BJ (cell line): ENCODE data around the gene NECAP2. TPM values are rescaled to one million over a fixed set of nuclear protein-coding genes. Genes with fewer than 3 reads are reported as not detected.

Experiments used
- CTCF ChIA-PET: fragments of 350-600 bp; formaldehyde crosslinking; extraction: SDS; loops from one replicate; lab custom pipeline; 2021; ENCODE audit warnings: antibody characterized with exemption, inconsistent platforms; lab: Yijun Ruan, JAX
- POLR2A ChIA-PET: fragments of 300-600 bp; sonication (Branson Sonifier 250); formaldehyde crosslinking; extraction: SDS; loops from one replicate; lab custom pipeline; 2021; ENCODE audit warnings: antibody characterized with exemption; lab: Charles Lee
- DNase-seq: peaks from one replicate; pipeline ENCODE4 v3.0.0-alpha.2; 2011; ENCODE audit warnings: low read depth
- H3K27me3 ChIP-seq: 2 replicates; pipeline ENCODE4 v1.6.0; 2011; ENCODE audit warnings: low read length; ENCODE audit not compliant: control insufficient read depth, insufficient read depth
- H3K36me3 ChIP-seq: 2 replicates; pipeline ENCODE4 v1.5.1; 2011; ENCODE audit warnings: low read length; ENCODE audit not compliant: control insufficient read depth, insufficient read depth
- H3K4me3 ChIP-seq: 2 replicates; pipeline ENCODE4 v1.5.1; 2011; ENCODE audit warnings: low read depth, mild to moderate bottlenecking, control low read depth, low read length
- CTCF ChIP-seq: IDR thresholded peaks from 2 replicates; pipeline ENCODE4 v1.5.1; 2011; ENCODE audit warnings: low read depth, mild to moderate bottlenecking, control low read depth, inconsistent platforms, low read length, moderate library complexity; ENCODE audit not compliant: insufficient read depth
- polyA plus RNA-seq: library from polyadenylated mRNA; depleted of rRNA; stranded (reverse); fragments of >200 nt; gene quantifications from 2 replicates; pipeline ENCODE4 v1.2.3, GENCODE V29; 2011

The NECAP2 gene
- polyA plus RNA-seq, 1 experiment = 111 TPM

GRCh38 chr1:16418823-16419425, 21.6 kb upstream of the NECAP2 start:
- TF ChIP-seq CTCF = no peak
- Histone ChIP-seq H3K36me3 (no peaks in the 10 kb centered on the region), H3K27me3 (no peaks in the 10 kb centered on the region; the same call in 1 of the 2 replicates), H3K4me3 (no peak overlapping the region)
- ChIA-PET POLR2A (no interaction called here), CTCF (no interaction called here)
- DNase-seq = no peak

GRCh38 chr1:16420424-16421118, 20.0 kb upstream of the NECAP2 start:
- Histone ChIP-seq H3K27me3 (no peaks in the 10 kb centered on the region; the same call in 1 of the 2 replicates), H3K36me3 (no peaks in the 10 kb centered on the region), H3K4me3 (no peak overlapping the region)
- POLR2A ChIA-PET = no interaction called here
- CTCF ChIA-PET = interaction anchor here (1.0 to 1.3 kb wide), 2 partner anchors 14 to 20 kb away, joined by 3 to 8 read pairs; partner anchors contain the start of gene NECAP2
- TF ChIP-seq CTCF = no peak
- DNase-seq = no peak

- DNase-seq = no peak
- no peak for TF ChIP-seq CTCF
- CTCF ChIA-PET = interaction anchor here (5.4 kb wide), 1 partner anchor 19 kb away, joined by 26 read pairs; the partner anchor contains the start of gene NECAP2
- H3K27me3 ChIP-seq = no peaks in the 10 kb centered on the region; the same call in 1 of the 2 replicates
- H3K4me3 ChIP-seq = no peak overlapping the region
- no peaks in the 10 kb centered on the region for H3K36me3 ChIP-seq
- POLR2A ChIA-PET = no interaction called here
Measured at GRCh38 chr1:16421201-16421600, 19.3 kb upstream of the NECAP2 start.

GRCh38 chr1:16422041-16422440, 18.5 kb upstream of the NECAP2 start:
- H3K27me3 ChIP-seq = no peaks in the 10 kb centered on the region; the same call in 1 of the 2 replicates
- ChIA-PET POLR2A (no interaction called here), CTCF (interaction anchor here (5.4 kb wide), 1 partner anchor 18 kb away, joined by 26 read pairs; the partner anchor contains the start of gene NECAP2)
- no peak for TF ChIP-seq CTCF
- H3K4me3 ChIP-seq = no peak overlapping the region
- DNase-seq = no peak
- H3K36me3 ChIP-seq = no peaks in the 10 kb centered on the region

GRCh38 chr1:16425125-16426025, 15.1 kb upstream of the NECAP2 start:
- no peak for DNase-seq
- Histone ChIP-seq H3K27me3 (no peaks in the 10 kb centered on the region; the same call in 1 of the 2 replicates), H3K4me3 (no peak overlapping the region), H3K36me3 (no peaks in the 10 kb centered on the region)
- TF ChIP-seq CTCF = no peak
- CTCF ChIA-PET = interaction anchor here (1.6 to 5.4 kb wide), 3 partner anchors 11 to 19 kb away, joined by 3 to 26 read pairs (median 4); partner anchors contain the start of gene NECAP2
- POLR2A ChIA-PET = no interaction called here
